CD4-positive, alpha-beta T cell (primary cell): ENCODE measurements around the gene IL15. TPM values are rescaled to one million over a fixed set of nuclear protein-coding genes. Genes with fewer than 3 reads are reported as not detected.

Source experiments
- ATAC-seq: fragments of 200-7000 bp; cut with Tn5 transposase; one replicate; pipeline ENCODE4 v1.10.0; 2022; ENCODE audit warnings: mild to moderate bottlenecking; ENCODE audit not compliant: poor library complexity
- CTCF ChIA-PET: fragments of 350-600 bp; sonication (Branson Sonifier 250); formaldehyde crosslinking; loops from one replicate; lab custom pipeline; 2021; ENCODE audit warnings: antibody characterized with exemption, inconsistent platforms; lab: Charles Lee
- POLR2A ChIA-PET: fragments of 350-600 bp; sonication (Branson Sonifier 250); formaldehyde crosslinking; loops from one replicate; lab custom pipeline; 2021; ENCODE audit warnings: antibody characterized with exemption, inconsistent platforms; lab: Charles Lee
- DNase-seq, 14 experiments: peaks; one replicate each; pipeline ENCODE4 v3.0.0-alpha.2; 2013 to 2020; ENCODE audit warnings: mixed read lengths in 2 of 14
- H3K27ac ChIP-seq, 2 donors: one replicate each; pipeline versions ENCODE4 v1.5.1 to v1.7.0; 2013; ENCODE audit warnings: low read length in 2 of 2, low read depth in 1 of 2, mild to moderate bottlenecking in 1 of 2
- H3K27me3 ChIP-seq, 2 experiments: 1 replicate in 1 of 2; 2 replicates in 1 of 2; pipeline versions ENCODE4 v1.6.1 to v1.7.0; 2013; ENCODE audit warnings: low read length in 2 of 2, control low read depth in 1 of 2, mild to moderate bottlenecking in 1 of 2, moderate library complexity in 1 of 2; ENCODE audit not compliant: insufficient read depth in 2 of 2, control insufficient read depth in 1 of 2
- H3K36me3 ChIP-seq: one replicate; pipeline ENCODE4 v1.6.1; 2013; ENCODE audit warnings: low read length, control low read depth; ENCODE audit not compliant: insufficient read depth
- H3K4me1 ChIP-seq: one replicate; pipeline ENCODE4 v1.6.1; 2013; ENCODE audit warnings: low read length, control low read depth; ENCODE audit not compliant: insufficient read depth
- H3K4me3 ChIP-seq: one replicate; pipeline ENCODE4 v1.5.1; 2013; ENCODE audit warnings: mild to moderate bottlenecking, low read length, moderate library complexity
- H3K9me3 ChIP-seq, 2 experiments: 1 replicate in 1 of 2; 2 replicates in 1 of 2; pipeline versions ENCODE4 v1.6.1 to v1.7.0; 2013; ENCODE audit warnings: low read length in 2 of 2, mild to moderate bottlenecking in 2 of 2, control low read depth in 1 of 2, moderate library complexity in 1 of 2; ENCODE audit not compliant: control insufficient read depth in 1 of 2, insufficient read depth in 1 of 2
- H3K27ac Mint-ChIP-seq: one replicate; pipeline ENCODE4 v1.8.0; 2020; ENCODE audit warnings: mixed read lengths
- H3K27me3 Mint-ChIP-seq: one replicate; pipeline ENCODE4 v1.8.0; 2021; ENCODE audit warnings: mixed read lengths
- H3K36me3 Mint-ChIP-seq: one replicate; pipeline ENCODE4 v1.8.0; 2021; ENCODE audit warnings: low read depth, mixed read lengths
- H3K4me1 Mint-ChIP-seq: one replicate; pipeline ENCODE4 v1.8.0; 2021; ENCODE audit warnings: low read depth, mixed read lengths
- H3K4me3 Mint-ChIP-seq: one replicate; pipeline ENCODE4 v1.8.0; 2020; ENCODE audit warnings: mild to moderate bottlenecking, mixed read lengths
- H3K9me3 Mint-ChIP-seq: one replicate; pipeline ENCODE4 v1.8.0; 2020; ENCODE audit warnings: mixed read lengths
- CTCF ChIP-seq: fragments of 200-600 bp; IDR thresholded peaks from one replicate; pipeline ENCODE4 v1.8.0; 2022; ENCODE audit warnings: antibody characterized with exemption, mild to moderate bottlenecking
- intact Hi-C, 2 experiments: fragments of 100-400 bp; cut with DNase I in 1 of 2; cut with micrococcal nuclease in 1 of 2; formaldehyde crosslinking; loops; one replicate each; pipeline versions ENCODE4 v1.15.1 to v1.9.0; 2023 to 2025; cut with DNase I, micrococcal nuclease
- total RNA-seq, 174 experiments: library from RNA in 2 of 174; stranded (reverse) in 2 of 174; gene quantifications; one replicate each; pipeline ENCODE4 v1.2.3 and lab custom pipeline; 2021 to 2026

The IL15 gene
- total RNA-seq, 2 experiments from 2014 or later: 0.60 to 1.3 TPM

DNA sequence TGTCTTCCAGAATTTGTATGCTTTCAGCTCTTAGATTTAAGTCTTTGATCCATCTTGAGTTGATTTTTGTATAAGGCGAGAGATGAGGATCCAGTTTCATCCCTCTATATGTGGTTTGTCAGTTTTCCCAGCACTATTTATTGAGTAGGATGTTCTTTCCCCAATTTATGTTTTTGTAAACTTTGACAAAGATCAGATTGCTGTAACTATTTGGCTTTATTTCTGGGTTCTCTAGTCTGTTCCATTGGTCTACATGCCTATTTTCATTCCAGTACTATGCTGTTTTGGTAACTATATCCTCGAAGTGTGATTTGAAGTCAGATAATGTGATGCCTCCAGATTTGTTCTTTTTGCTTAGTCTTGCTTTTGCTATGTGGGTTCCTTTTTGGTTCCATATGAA lies 60.7 kb downstream of the IL15 start:
- H3K4me1 Mint-ChIP-seq: no peaks in the 10 kb centered on the region
- DNase-seq: no peak
- H3K27me3 Mint-ChIP-seq: no peaks in the 10 kb centered on the region
- no peaks in the 10 kb centered on the region for H3K36me3 Mint-ChIP-seq
- TF ChIP-seq CTCF: no peak
- no peak overlapping the region for H3K27ac Mint-ChIP-seq
- ChIA-PET CTCF (no interaction called here), POLR2A (no interaction called here)
- H3K4me3 ChIP-seq: no peak overlapping the region
- H3K36me3 ChIP-seq: no peaks in the 10 kb centered on the region
- H3K27ac ChIP-seq: no peak overlapping the region
- H3K9me3 Mint-ChIP-seq: no peaks in the 10 kb centered on the region
- H3K4me3 Mint-ChIP-seq: no peak overlapping the region
- no peak for ATAC-seq
- no peaks in the 10 kb centered on the region for H3K4me1 ChIP-seq
- intact Hi-C loops: no loop called here
- no peaks in the 10 kb centered on the region for H3K27me3 ChIP-seq
- H3K9me3 ChIP-seq: no peaks in the 10 kb centered on the region

DNA sequence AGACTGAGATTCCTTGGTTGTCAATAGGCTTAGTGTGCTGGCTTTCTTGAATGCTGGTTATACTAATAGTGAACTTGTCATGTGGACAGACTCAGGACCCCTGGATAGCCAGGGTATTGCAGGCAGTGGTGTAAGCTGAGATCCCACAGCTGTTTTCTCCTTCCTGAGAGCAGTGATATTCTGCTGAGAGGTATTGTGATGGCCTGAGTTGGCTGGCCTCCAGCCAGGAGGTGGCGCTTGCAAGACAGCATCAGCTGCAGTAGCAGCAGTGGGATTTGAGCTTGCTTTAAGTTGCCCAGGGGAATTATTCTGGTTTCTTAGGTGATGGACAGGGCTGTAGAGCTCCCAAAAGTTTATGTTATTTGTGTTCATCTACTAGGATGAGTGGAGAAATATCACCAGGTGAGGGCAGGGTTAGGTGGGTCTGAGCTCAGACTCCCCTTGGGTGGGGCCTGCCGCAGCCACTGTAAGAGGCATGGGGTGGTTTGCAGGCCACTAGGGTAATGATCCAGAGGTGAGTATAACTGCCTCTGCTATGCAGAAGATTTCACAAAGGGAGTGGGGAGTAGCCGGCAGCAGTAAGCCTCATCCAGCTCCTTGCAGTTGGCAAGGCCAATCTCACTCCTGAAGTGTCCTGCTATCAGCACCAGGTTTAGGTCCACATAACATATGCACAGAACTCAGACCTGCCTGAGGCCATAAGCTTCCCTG lies 66.2 kb downstream of the IL15 start:
- H3K4me3 Mint-ChIP-seq: no peak overlapping the region
- no peaks in the 10 kb centered on the region for H3K4me1 ChIP-seq
- no peak overlapping the region for H3K27ac ChIP-seq
- intact Hi-C loops: no loop called here
- ChIA-PET POLR2A (interaction anchor here (0.9 kb wide), 1 partner anchor 9 kb away, joined by 3 read pairs; no protein-coding TSS in a partner anchor), CTCF (no interaction called here)
- ATAC-seq: no peak
- peaks cover 5 to 18% of the 10 kb centered on the region in 2 experiments for H3K9me3 ChIP-seq
- H3K4me1 Mint-ChIP-seq: no peaks in the 10 kb centered on the region
- H3K4me3 ChIP-seq: no peak overlapping the region
- peaks cover 3% of the 10 kb centered on the region for H3K9me3 Mint-ChIP-seq
- TF ChIP-seq CTCF: no peak
- no peaks in the 10 kb centered on the region for H3K27me3 ChIP-seq
- DNase-seq: peak in 1 of 14 experiments; percentile 5
- H3K36me3 ChIP-seq: no peaks in the 10 kb centered on the region
- no peaks in the 10 kb centered on the region for H3K27me3 Mint-ChIP-seq
- no peaks in the 10 kb centered on the region for H3K36me3 Mint-ChIP-seq
- H3K27ac Mint-ChIP-seq: no peak overlapping the region

DNA sequence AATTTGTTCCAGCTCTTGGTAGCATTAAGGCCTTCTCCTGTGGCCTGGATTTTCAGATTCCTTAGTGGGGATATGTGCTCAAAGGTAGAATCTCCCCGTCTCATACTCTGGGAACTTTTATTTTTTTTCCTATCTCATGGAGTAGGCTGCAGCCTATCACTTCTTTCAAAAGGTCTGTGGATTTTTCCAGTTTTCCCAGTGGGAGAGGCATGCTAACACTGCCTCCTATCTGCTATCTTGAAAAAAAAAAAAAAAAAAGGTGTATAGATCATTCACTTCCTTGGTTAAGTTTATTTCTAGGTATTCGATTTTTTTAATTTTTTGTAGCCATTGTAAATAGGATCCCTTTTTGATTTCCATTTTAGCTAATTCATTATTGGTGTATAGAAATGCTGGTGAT lies 67.1 kb downstream of the IL15 start:
- peaks cover 3% of the 10 kb centered on the region for H3K9me3 Mint-ChIP-seq
- no peak overlapping the region for H3K4me3 Mint-ChIP-seq
- ChIA-PET POLR2A (interaction anchor here (0.5 kb wide), 1 partner anchor 244 kb away, joined by 4 read pairs; no protein-coding TSS in a partner anchor), CTCF (no interaction called here)
- no peaks in the 10 kb centered on the region for H3K27me3 ChIP-seq
- H3K4me1 Mint-ChIP-seq: no peaks in the 10 kb centered on the region
- ATAC-seq (no peak), DNase-seq (no peak)
- H3K27me3 Mint-ChIP-seq: no peaks in the 10 kb centered on the region
- no peak overlapping the region for H3K4me3 ChIP-seq
- intact Hi-C loops: no loop called here
- no peak for TF ChIP-seq CTCF
- no peak overlapping the region for H3K27ac Mint-ChIP-seq
- peaks cover 9 to 20% of the 10 kb centered on the region in 2 experiments for H3K9me3 ChIP-seq
- no peaks in the 10 kb centered on the region for H3K36me3 ChIP-seq
- no peak overlapping the region for H3K27ac ChIP-seq
- no peaks in the 10 kb centered on the region for H3K36me3 Mint-ChIP-seq
- no peaks in the 10 kb centered on the region for H3K4me1 ChIP-seq
